Putamen (tissue), 1 donor: ENCODE results near the gene PRTG.
"Not testable (repeated sequence)": the region's sequence is repeated elsewhere in the genome, so short reads cannot be mapped to it uniquely, and the experiment has no call there.

Experiments used
- DNase-seq: peaks from one replicate; pipeline ENCODE4 v3.0.0-alpha.2; 2016; ENCODE audit warnings: low spot score

PRTG gene

GRCh38 chr15:55743729-55744655, 1.0 kb upstream of the PRTG start:
- no peak for DNase-seq

GRCh38 chr15:55742498-55742926, 440 bp downstream of the PRTG start:
- DNase-seq = no peak

DNA sequence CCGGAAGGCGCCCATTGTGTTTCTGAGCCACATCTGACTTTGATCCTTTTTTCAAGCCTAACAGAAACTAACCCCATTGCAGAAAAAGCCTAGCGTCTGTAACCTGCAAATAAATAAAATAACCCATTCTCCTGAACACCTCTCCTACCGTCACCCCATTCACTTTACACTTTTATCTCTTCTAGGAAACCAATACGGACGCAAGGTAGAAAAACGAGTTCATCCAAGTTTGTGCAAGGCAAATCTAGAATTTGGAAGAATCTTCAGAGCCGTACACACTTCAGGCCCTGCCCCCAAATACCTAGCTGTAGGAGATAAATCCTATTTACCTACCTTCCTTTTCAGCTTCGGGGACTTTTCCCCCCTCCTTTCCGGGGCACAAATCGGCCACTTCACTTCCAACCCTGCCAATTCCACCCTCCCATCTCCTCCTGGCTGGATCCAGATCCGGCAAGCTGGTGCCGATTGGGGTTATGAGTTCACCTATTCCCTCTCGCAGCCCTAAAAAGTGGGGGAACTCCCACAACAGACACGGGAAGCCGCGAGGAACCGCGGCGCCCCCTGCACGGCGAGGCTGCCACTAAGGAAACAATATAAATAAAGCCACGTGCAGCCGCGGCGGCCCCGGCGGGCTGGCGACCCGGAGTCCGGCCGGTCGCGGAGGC, 987 bp downstream of the PRTG start:
- no peak for DNase-seq

GRCh38 chr15:55740981-55741832, 1.7 kb downstream of the PRTG start:
- no peak for DNase-seq

DNA sequence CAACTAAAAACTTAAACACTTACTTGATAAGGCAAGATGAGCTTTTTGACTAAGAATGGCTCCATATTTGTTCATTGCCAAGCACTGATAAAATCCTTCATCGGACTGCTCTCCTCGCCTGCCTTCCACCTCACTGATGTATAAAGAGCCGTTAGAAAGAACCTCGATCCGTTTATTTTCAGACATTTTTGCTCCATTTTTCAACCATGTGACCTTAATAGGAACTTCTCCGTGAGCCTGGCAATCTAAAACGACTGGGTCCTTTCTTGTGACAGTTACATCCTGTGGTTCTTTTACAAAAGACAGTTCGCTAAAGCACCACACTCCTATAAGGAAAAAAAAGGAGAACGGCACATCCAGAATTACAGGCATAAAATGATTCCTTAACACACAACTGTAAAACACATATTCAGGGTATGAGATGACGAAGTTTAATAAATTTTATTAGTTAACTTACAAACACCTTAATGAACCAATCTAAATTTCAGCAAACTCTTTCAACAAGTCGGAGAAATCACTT, 2.5 kb downstream of the PRTG start:
- DNase-seq = no peak

DNA sequence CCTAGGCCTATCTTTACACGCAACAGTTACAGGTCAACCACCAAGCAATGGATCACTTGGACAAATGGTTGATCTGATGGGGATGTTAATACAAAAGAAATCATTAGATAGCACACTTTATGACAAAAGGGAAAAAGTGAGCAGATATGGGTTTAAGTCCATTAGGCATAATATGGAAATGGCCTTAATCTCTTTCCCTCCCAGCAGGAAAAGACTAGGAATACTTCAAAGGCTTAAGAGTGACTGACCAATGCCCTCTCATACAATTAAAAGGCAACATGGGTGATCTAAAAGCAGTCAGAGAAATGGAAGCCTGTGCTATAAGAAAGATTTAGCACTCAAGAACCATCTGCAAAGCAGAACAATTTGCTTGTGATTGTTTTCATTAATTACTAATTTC, 3.3 kb downstream of the PRTG start:
- DNase-seq = no peak

DNA sequence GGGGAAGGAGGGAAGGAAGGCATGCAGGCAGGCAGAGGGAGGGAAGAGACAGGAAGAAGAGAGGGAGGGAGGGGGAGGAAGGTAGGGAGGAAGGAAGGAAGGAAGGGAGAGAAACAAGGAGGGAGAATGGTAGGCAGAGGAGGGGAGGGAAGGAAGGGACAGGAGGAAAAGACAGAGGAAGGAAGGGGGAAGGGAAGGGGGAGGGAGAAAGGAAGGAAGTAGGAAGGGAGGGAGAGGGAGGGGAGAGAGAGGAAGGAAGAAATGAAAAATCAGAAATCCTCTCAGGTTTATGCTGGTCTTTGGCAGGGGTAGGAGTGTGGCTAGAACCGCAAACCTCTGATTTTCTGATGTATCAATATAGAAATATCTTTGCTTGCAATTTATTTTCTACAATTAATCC, 4.2 kb downstream of the PRTG start:
- no peak for DNase-seq

DNA sequence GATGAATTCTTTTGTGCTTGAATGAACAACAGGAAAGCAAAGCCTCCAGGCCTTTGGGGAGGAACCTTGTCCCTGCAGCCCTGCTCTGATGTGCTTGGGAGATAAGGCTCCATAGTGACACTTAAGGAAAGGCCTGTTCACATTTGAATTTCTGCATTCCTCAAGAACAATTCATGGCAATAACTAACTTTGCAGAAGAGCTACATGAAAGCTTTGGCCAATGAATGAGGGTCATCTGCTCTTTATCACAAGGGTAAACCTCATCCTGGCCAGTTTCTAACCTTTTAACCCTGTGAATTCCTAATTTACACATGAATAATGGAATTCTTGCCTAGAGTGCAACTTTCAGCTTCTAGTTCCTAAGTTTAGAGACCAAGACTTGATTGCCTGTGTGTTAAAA, 5.6 kb downstream of the PRTG start:
- DNase-seq = no peak

DNA sequence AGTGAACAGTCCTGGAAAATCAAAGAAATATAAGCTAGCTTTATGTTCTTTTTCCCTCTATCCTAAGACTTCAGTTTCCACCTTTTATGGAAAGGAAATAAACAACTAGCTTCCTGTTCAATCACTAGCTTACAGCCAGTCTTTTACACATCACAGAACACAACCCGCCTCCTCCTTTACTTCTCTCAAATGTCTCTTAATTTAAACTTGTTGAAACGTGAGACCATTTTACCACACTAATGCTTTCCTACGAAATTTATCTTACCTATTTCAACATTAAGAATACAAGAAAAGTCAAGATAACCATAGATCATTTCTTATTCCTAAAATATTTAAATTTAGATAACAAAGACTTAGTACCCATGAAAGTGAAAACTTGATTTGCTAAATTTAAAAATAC, 6.2 kb downstream of the PRTG start:
- no peak for DNase-seq

DNA sequence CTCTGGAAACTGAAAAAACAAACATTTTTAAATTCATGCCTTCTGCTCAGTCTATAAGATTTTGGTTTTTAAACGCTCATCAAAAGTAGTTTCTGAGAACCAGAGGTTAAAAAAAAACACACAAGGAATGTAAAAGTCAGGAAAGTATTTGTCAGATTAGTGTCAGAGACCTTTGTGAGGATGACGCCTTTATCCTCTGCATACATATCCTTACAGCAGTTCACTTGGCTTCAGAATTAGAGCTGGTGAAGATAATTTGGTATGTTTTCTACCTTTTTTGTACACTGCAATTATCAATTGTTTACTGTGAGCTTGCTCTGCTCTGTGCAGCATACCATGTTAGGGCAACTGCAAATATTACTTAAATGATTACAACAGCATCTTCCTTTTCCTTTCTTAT, 8.3 kb downstream of the PRTG start:
- DNase-seq = no peak

DNA sequence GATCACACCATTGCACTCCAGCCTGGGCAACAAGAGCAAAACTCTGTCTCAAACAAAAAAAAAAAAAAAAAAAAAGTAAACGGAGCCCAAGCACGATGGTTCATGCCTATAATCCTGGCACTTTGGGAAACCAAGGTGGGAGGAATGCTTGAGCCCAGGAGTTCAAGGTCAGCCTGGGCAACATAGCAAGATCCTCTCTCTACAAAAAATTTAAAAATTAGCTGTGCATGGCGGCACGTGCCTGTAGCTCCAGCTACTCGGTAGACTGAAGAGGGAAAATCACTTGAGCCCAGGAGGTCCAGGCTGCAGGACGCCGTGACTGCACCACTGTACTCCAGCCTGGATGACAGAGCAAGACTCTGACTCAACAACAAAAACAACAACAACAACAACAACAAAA, 9.5 kb downstream of the PRTG start:
- not testable (repeated sequence) for DNase-seq

DNA sequence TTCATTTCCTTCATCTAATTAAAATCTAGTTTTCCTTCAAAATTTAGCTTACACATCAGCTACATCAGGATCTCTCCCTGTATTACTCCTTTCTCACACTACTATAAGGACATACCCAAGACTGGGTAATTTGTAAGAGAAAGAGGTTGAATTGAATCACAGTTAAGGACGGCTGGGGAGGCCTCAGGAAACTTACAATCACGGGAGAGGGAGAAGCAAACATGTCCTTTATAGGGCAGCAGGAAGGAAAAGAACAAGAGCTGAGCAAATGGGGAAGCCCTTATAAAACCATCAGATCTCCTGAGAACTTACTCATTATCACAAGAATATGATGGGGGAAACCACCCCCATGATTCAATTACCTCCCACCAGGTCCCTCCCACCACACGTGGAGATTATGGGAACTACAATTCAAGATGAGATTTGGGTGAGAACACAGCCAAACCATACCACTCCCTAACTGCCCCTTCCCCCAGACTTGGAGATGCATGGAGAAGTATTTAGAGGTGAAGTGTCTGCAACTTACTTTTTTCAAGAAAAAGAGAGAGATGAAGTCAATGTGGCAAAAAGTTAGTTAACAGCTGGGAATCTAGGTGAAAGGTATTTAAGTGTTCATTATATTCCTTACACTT, 21.3 kb downstream of the PRTG start:
- DNase-seq = no peak

- no peak for DNase-seq
Measured at GRCh38 chr15:55715355-55716076, 27.4 kb downstream of the PRTG start.

DNA sequence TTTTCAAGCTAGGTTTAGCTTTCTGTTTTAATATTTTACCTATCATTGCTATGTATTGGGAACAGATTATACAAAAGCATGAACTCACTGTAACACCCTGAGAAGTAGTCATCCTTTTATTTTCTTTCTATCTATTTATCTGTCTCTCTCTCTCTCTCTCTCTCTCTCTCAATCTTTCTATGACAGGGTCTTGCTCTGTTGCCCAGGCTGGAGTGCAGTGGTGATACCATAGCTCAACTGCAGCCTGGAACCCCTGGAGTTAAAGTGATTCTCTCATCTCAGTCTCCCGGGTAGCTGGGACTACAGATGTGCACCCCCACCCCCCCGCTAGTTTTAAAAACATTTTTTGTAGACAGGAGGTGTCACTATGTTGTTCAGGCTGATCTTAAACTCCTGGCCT, 28.9 kb downstream of the PRTG start:
- DNase-seq = no peak

DNA sequence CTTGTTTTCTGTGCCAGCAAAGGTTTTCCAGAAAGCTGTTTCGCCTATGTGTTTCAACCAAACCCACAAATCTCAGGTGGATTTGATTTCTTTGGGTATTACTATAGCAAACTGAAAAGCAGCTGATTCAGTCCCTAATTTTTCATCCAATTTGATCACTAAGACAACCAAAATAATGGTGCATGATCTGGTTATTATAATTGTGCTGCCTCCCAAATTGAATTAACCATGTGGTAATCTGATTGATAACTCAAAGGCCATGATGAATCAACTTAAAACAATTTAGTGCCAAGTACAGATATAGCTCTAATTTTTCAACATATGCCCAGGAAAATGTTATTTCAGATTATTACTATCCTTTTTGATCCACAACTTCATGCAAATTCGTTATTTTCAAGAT, 30.6 kb downstream of the PRTG start:
- no peak for DNase-seq

DNA sequence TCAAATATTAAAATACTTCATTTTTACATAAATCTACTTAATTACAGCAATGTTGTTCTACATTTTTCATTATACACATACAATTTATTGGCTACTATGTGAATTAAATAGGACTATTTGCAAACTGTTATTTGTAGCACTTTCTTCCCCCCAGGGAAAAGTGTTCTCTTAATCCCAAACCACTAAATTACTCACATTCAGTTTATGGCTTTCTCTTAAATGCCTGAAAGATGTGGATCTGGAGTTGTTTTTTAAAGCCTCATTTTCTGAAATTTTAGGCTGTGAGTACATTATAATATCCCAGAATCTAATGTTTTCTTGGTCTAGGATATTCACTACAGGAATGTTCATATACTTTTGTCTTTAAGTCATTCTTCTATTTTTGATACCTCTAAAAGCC, 32.7 kb downstream of the PRTG start:
- no peak for DNase-seq

DNA sequence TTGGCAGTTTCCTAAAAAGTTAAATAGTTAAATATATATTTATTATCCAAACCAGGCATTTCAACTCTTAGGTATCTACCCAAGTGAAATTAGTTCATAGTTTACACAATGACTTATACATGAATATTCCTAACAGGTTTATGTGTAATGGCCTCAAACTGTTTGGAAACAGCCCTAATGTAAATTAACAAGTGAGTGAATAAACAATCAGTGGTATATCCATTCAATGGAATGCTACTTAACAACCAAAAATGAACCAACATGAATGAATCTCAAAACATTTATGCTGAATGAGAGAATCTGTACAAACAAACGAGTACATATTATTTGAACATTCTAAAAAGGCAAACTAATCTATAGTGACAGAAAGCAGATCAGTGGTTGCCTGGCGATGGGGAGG, 33.5 kb downstream of the PRTG start:
- no peak for DNase-seq

DNA sequence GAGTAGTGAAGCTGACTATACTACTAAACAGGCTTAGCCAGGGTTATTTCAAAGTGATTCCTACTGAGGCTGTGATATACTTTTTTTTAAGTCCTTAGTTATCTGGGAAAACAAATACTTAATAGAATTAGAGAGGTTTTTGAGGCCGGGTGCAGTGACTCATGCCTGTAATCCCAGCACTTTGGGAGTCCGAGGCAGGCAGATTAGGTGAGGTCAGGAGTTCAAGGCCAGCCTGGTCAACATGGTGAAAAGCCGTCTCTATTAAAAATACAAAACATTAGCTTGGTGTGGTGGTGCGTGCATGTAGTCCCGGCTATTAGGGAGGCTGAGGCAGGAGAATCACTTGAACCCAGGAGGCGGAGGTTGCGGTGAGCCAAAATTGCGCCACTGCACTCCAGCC, 34.2 kb downstream of the PRTG start:
- DNase-seq = no peak

- no peak for DNase-seq
Measured at GRCh38 chr15:55707951-55708350, 35.0 kb downstream of the PRTG start.

DNA sequence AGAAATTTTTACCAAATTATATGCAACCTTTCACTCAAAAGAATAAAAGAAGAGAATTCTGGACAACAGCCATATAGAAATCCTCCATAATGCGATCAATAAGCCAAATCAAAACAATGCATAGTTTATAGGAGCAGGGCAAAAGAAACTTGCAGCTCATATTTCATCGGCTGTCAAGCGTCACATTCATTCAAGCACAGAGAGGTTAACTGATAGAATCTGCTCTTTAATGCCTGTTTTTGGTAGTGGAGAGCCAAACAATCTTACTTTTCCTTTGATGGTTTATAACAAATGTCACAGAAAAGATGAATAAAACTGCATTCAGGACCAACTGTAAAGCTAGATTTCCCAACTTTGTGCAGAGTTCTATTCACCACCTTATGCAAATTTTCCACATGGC, 35.4 kb downstream of the PRTG start:
- no peak for DNase-seq

DNA sequence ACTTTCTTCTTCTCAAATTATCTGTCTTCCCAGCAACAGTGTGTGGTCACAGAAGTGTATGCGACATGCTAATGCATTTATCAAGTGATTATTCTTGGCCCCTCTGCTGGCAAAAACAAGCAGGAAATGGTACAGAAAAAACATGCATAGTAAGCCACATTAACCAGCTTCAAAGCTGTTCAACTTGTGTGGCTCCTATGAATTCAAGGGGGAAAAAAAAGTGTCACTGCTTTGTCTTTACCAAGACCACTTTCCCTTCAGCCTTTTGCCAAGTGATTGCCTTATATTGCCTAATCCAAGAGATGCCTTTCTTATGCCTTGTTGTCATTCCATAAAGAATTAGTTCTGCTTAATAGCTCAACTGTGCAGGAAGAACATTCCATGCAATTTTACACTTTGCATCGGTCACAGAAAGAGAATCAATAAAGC, 39.1 kb downstream of the PRTG start:
- DNase-seq = no peak
